K562 (cell line): ENCODE results near the gene LRRIQ4. TPM values are rescaled to one million over a fixed set of nuclear protein-coding genes. Genes with fewer than 3 reads are reported as not detected.
A peak's percentile ranks its signal among the peaks of the same experiment; 100 is the strongest.

Experiments
- BCLAF1 ChIP-seq, 2 experiments: fragments of 450-650 bp in 1 of 2; IDR thresholded peaks; 2 replicates each; pipeline ENCODE4 v1.6.1; 2011 to 2017; ENCODE audit warnings: low read depth in 2 of 2, antibody characterized with exemption in 1 of 2, borderline replicate concordance in 1 of 2, low read length in 1 of 2, mild to moderate bottlenecking in 1 of 2, mixed read lengths in 1 of 2; ENCODE audit not compliant: control insufficient read depth in 1 of 2
- CBX3 ChIP-seq, 2 experiments: IDR thresholded peaks; 1 replicate in 1 of 2; 2 replicates in 1 of 2; pipeline ENCODE4 v1.6.1; 2012; ENCODE audit warnings: inconsistent platforms in 2 of 2, low read length in 2 of 2, borderline replicate concordance in 1 of 2, control low read depth in 1 of 2
- CEBPG ChIP-seq, 3 experiments: fragments of 200-800 bp in 1 of 3; sonication (Bioruptor generic) in 1 of 3; sonication (generic) in 1 of 3; formaldehyde crosslinking in 1 of 3; IDR thresholded peaks in 2 of 3; conservative IDR thresholded peaks in 1 of 3; 2 replicates each; pipeline versions ENCODE4 v1.6.1 to v1.8.0; 2016 to 2022; ENCODE audit warnings: missing compliant biosample characterization in 2 of 3, missing genetic modification characterization in 2 of 3, mild to moderate bottlenecking in 1 of 3, missing genetic modification reagents in 1 of 3
- CREB3 ChIP-seq: fragments of 450-650 bp; conservative IDR thresholded peaks from 2 replicates; pipeline ENCODE4 v1.6.1; 2016; ENCODE audit warnings: missing genetic modification characterization, low read depth, mild to moderate bottlenecking, missing compliant biosample characterization, moderate library complexity
- DNMT1 ChIP-seq: fragments of 450-650 bp; IDR thresholded peaks from 2 replicates; pipeline ENCODE4 v1.6.1; 2016; ENCODE audit warnings: antibody characterized with exemption, mild to moderate bottlenecking
- FOXJ3 ChIP-seq: sonication (generic); formaldehyde crosslinking; IDR thresholded peaks from 2 replicates; pipeline ENCODE4 v1.4.0; 2020; ENCODE audit warnings: mild to moderate bottlenecking, missing genetic modification reagents
- HDGF ChIP-seq: fragments of 450-650 bp; IDR thresholded peaks from 2 replicates; pipeline ENCODE4 v1.6.1; 2016
- JUND ChIP-seq, 2 experiments: IDR thresholded peaks; 2 replicates in 1 of 2; 3 replicates in 1 of 2; pipeline ENCODE4 v1.6.1; 2011; ENCODE audit warnings: borderline replicate concordance in 2 of 2, low read depth in 2 of 2, low read length in 2 of 2, improper control_type of control experiment in 1 of 2, missing biosample characterization in 1 of 2, missing genetic modification characterization in 1 of 2, missing genetic modification reagents in 1 of 2
- KDM4B ChIP-seq, 2 experiments: fragments of 450-650 bp in 1 of 2; sonication (generic) in 1 of 2; IDR thresholded peaks; 2 replicates each; pipeline ENCODE4 v1.6.1; 2016 to 2017; ENCODE audit warnings: borderline replicate concordance in 2 of 2, antibody characterized with exemption in 1 of 2, low read depth in 1 of 2, mild to moderate bottlenecking in 1 of 2
- MED1 ChIP-seq: sonication (generic); formaldehyde crosslinking; IDR thresholded peaks from 2 replicates; pipeline ENCODE4 v1.8.1; 2023; ENCODE audit warnings: missing genetic modification reagents, borderline replicate concordance
- POLR2AphosphoS2 ChIP-seq: IDR thresholded peaks from 2 replicates; pipeline ENCODE4 v1.6.1; 2012; ENCODE audit warnings: low read length, improper control_type of control experiment
- RB1 ChIP-seq: fragments of 450-650 bp; IDR thresholded peaks from 2 replicates; pipeline ENCODE4 v1.6.1; 2017; ENCODE audit warnings: low read depth, mild to moderate bottlenecking
- SMARCA4 ChIP-seq: fragments of 450-650 bp; IDR thresholded peaks from 2 replicates; pipeline ENCODE4 v1.6.1; 2016
- SPI1 ChIP-seq: IDR thresholded peaks from 2 replicates; pipeline ENCODE4 v1.6.1; 2011; ENCODE audit warnings: low read depth, low read length, control low read depth, borderline replicate concordance
- STAT6 ChIP-seq: sonication (generic); formaldehyde crosslinking; IDR thresholded peaks from 2 replicates; pipeline ENCODE4 v1.8.1; 2023; ENCODE audit warnings: mild to moderate bottlenecking, missing genetic modification reagents
- ZBTB2 ChIP-seq: fragments of 450-650 bp; IDR thresholded peaks from 2 replicates; pipeline ENCODE4 v1.6.1; 2016; ENCODE audit warnings: antibody characterized with exemption
- ZFP1 ChIP-seq: fragments of 450-650 bp; formaldehyde crosslinking; IDR thresholded peaks from 2 replicates; pipeline ENCODE4 v1.4.0; 2020; ENCODE audit warnings: mild to moderate bottlenecking, mixed read lengths
- ZNF12 ChIP-seq: sonication (generic); formaldehyde crosslinking; IDR thresholded peaks from 2 replicates; pipeline ENCODE4 v1.4.0; 2020; ENCODE audit warnings: mild to moderate bottlenecking, missing genetic modification reagents
- ZNF436 ChIP-seq: fragments of 250-450, 450-650 bp; sonication (Bioruptor Pico); formaldehyde crosslinking; IDR thresholded peaks from 2 replicates; pipeline ENCODE4 v1.7.0; 2020; ENCODE audit warnings: mild to moderate bottlenecking
- polyA plus RNA-seq, 8 experiments: library from polyadenylated mRNA; depleted of rRNA in 4 of 8; stranded (reverse) in 5 of 8; unstranded in 3 of 8; fragments of >200 nt; fragmentation: Nextera tagmentation in 2 of 8; fragmentation: Illumina TruSeq in 1 of 8; extraction: Ambion mirVana in 2 of 8; extraction: Trizol in 1 of 8; gene quantifications; 2 replicates each; pipeline versions ENCODE4 v1.2.1 to v1.2.3, GENCODE V29; 2011 to 2014; ENCODE audit warnings: inconsistent platforms in 1 of 8, missing spikeins in 1 of 8
- total RNA-seq, 7 experiments: library from RNA; depleted of rRNA in 6 of 7; stranded (reverse); fragments of >200 nt in 6 of 7; fragmentation: Illumina TruSeq in 2 of 7; extraction: Trizol in 2 of 7; gene quantifications; 2 replicates each; pipeline versions ENCODE4 v1.2.1 to v1.2.3, GENCODE V29; 2011 to 2021; ENCODE audit warnings: low replicate concordance in 1 of 7

LRRIQ4 gene
- total and polyA plus RNA-seq, 9 of the 15 experiments (the other 6 are each of a cell fraction or from before 2014, with no cell fraction given) = not detected

GRCh38 chr3:169772305-169772896, 40.3 kb upstream of the LRRIQ4 start (continued):
- no peak for TF ChIP-seq HDGF
- TF ChIP-seq CEBPG (CRISPR knock-in tag; IDR thresholded peaks at IDR 0.05) = no peak
- no peak for TF ChIP-seq CEBPG (tag; conservative IDR thresholded peaks at IDR 0.05 in 1 of 2, IDR thresholded peaks at IDR 0.05 in 1 of 2)
- no peak for TF ChIP-seq ZFP1
- no peak for TF ChIP-seq POLR2AphosphoS2
- no peak for TF ChIP-seq ZNF436 (CRISPR knock-in tag)
- 0 out of 2 replicates have a peak, but pooled peaks have one; percentile 27 for TF ChIP-seq CREB3 (tag)
- TF ChIP-seq ZNF12 (CRISPR knock-in tag) = no peak
- TF ChIP-seq SPI1 = no peak
- TF ChIP-seq DNMT1 = 0 out of 2 replicates have a peak, but pooled peaks have one; percentile 70
- TF ChIP-seq KDM4B (IDR thresholded peaks at IDR 0.05; ENCODE audit: borderline replicate concordance in 2 of 2, low read depth in 1 of 2) = no peak
- TF ChIP-seq STAT6 = no peak
- no peak for TF ChIP-seq RB1
- peak; percentile 16; the same call in 1 of the 2 replicates for TF ChIP-seq JUND (IDR thresholded peaks at IDR 0.05; ENCODE audit: borderline replicate concordance, low read depth, low read length)
- TF ChIP-seq JUND (tag; IDR thresholded peaks at IDR 0.05; ENCODE audit: borderline replicate concordance, low read depth, low read length) = no peak
- TF ChIP-seq CBX3 (IDR thresholded peaks at IDR 0.05; ENCODE audit: borderline replicate concordance in 1 of 2, low read length in 2 of 2) = peak in 1 of 2 experiments; percentile 65; a peak in 1 of 3 replicates
- TF ChIP-seq BCLAF1 (IDR thresholded peaks at IDR 0.05; ENCODE audit: borderline replicate concordance in 1 of 2, control insufficient read depth in 1 of 2, low read depth in 2 of 2, low read length in 1 of 2) = no peak
- TF ChIP-seq SMARCA4 = no peak
- no peak for TF ChIP-seq FOXJ3 (CRISPR knock-in tag)
- TF ChIP-seq MED1 (CRISPR knock-in tag) = no peak
- no peak for TF ChIP-seq ZBTB2
